HG03025 (cell line): ENCODE results near the gene GOLGA5.

Experiments used
- ATAC-seq: cut with Tn5 transposase; IDR thresholded peaks from one replicate; pipeline ENCODE4 v1.9.1; 2021; ENCODE audit warnings: mild to moderate bottlenecking, moderate library complexity; ENCODE audit not compliant: unreplicated experiment, low FRiP score

Gene GOLGA5

GRCh38 chr14:92866901-92867865 is 73.1 kb downstream of the GOLGA5 start:
- no peak for ATAC-seq

GRCh38 chr14:92874962-92875661 is 81.0 kb downstream of the GOLGA5 start:
- no peak for ATAC-seq

GRCh38 chr14:92877757-92878431 is 83.8 kb downstream of the GOLGA5 start:
- no peak for ATAC-seq

- ATAC-seq: no peak
These were observed 86.2 kb downstream of the GOLGA5 start for GRCh38 chr14:92880351-92880750.

GRCh38 chr14:92880851-92881250 is 86.7 kb downstream of the GOLGA5 start:
- no peak for ATAC-seq

GRCh38 chr14:92883066-92883465 is 89.0 kb downstream of the GOLGA5 start:
- no peak for ATAC-seq

GRCh38 chr14:92884410-92884809 is 90.3 kb downstream of the GOLGA5 start:
- ATAC-seq: no peak

GRCh38 chr14:92885279-92886061 is 91.4 kb downstream of the GOLGA5 start:
- ATAC-seq: no peak

- ATAC-seq: no peak
These were observed 92.2 kb downstream of the GOLGA5 start for GRCh38 chr14:92886337-92886736.

GRCh38 chr14:92887157-92887556 is 93.1 kb downstream of the GOLGA5 start:
- ATAC-seq: no peak

- no peak for ATAC-seq
These were observed 94.8 kb downstream of the GOLGA5 start for GRCh38 chr14:92888896-92889295.
